Large intestine (tissue), 3 donors: ENCODE data around the gene REV3L. TPM values are rescaled to one million over a fixed set of nuclear protein-coding genes. Genes with fewer than 3 reads are reported as not detected.
A peak's percentile ranks its signal among the peaks of the same experiment; 100 is the strongest.

Experiments
- DNase-seq, 2 donors: peaks; one replicate each; pipeline versions ENCODE4 v3.0.0 to v3.0.0-alpha.2; 2013
- H3K27ac ChIP-seq: one replicate; pipeline ENCODE4 v1.5.1; 2013; ENCODE audit warnings: low read length
- H3K27me3 ChIP-seq: 2 replicates; pipeline ENCODE4 v1.6.1; 2013; ENCODE audit warnings: low read length; ENCODE audit not compliant: control insufficient read depth, insufficient read depth
- H3K36me3 ChIP-seq: 2 replicates; pipeline ENCODE4 v1.6.1; 2013; ENCODE audit warnings: low read length; ENCODE audit not compliant: control insufficient read depth, insufficient read depth
- H3K4me1 ChIP-seq: one replicate; pipeline ENCODE4 v1.6.1; 2013; ENCODE audit warnings: low read length; ENCODE audit not compliant: control insufficient read depth, insufficient read depth
- H3K4me3 ChIP-seq: one replicate; pipeline ENCODE4 v1.5.1; 2013; ENCODE audit warnings: low read length
- H3K9me3 ChIP-seq: one replicate; pipeline ENCODE4 v1.6.1; 2013; ENCODE audit warnings: mild to moderate bottlenecking, low read depth, low read length, moderate library complexity; ENCODE audit not compliant: control insufficient read depth
- WGBS: methylation state at CpG from one replicate; pipeline ENCODE4 v1.1.5; 2013; ENCODE audit warnings: low lambda C conversion rate; ENCODE audit not compliant: insufficient coverage; 5-methylcytosine and 5-hydroxymethylcytosine counted together
- polyA plus RNA-seq: library from polyadenylated mRNA; unstranded; fragments of 120-200 nt; gene quantifications from one replicate; pipeline ENCODE4 v1.2.1, GENCODE V29; 2013

REV3L gene
- polyA plus RNA-seq, 1 donor, result 23.2 TPM

- Histone ChIP-seq H3K27me3 (no peaks in the 10 kb centered on the region), H3K9me3 (no peaks in the 10 kb centered on the region), H3K36me3 (no peaks in the 10 kb centered on the region), H3K4me3 (no peak overlapping the region), H3K4me1 (no peaks in the 10 kb centered on the region), H3K27ac (no peak overlapping the region)
- no peak for DNase-seq
- WGBS, result no CpG with 5 or more reads among the region's 2 CpGs
Observed at GRCh38 chr6:111499269-111499793, 16.3 kb upstream of the REV3L start.

- H3K36me3 ChIP-seq, result no peaks in the 10 kb centered on the region
- no CpG with 5 or more reads among the region's 2 CpGs for WGBS
- H3K9me3 ChIP-seq, result no peaks in the 10 kb centered on the region
- no peaks in the 10 kb centered on the region for H3K4me1 ChIP-seq
- H3K4me3 ChIP-seq, result no peak overlapping the region
- H3K27me3 ChIP-seq, result no peaks in the 10 kb centered on the region
- no peak for DNase-seq
- no peak overlapping the region for H3K27ac ChIP-seq
Observed at GRCh38 chr6:111494951-111495635, 12.1 kb upstream of the REV3L start.

- WGBS, result no CpG with 5 or more reads among the region's 2 CpGs
- no peaks in the 10 kb centered on the region for H3K9me3 ChIP-seq
- H3K4me3 ChIP-seq, result no peak overlapping the region
- H3K27ac ChIP-seq, result no peak overlapping the region
- DNase-seq, result no peak
- no peaks in the 10 kb centered on the region for H3K36me3 ChIP-seq
- H3K27me3 ChIP-seq, result no peaks in the 10 kb centered on the region
- no peaks in the 10 kb centered on the region for H3K4me1 ChIP-seq
Observed at GRCh38 chr6:111492499-111492898, 9.5 kb upstream of the REV3L start.

GRCh38 chr6:111490067-111490466, 7.0 kb upstream of the REV3L start:
- H3K9me3 ChIP-seq, result no peaks in the 10 kb centered on the region
- peaks cover under 1% of the 10 kb centered on the region for H3K4me1 ChIP-seq
- no peaks in the 10 kb centered on the region for H3K36me3 ChIP-seq
- no peak for DNase-seq
- H3K27me3 ChIP-seq, result no peaks in the 10 kb centered on the region
- no peak overlapping the region for H3K4me3 ChIP-seq
- 100% methylated on average over 3 of the region's 3 CpGs for WGBS
- H3K27ac ChIP-seq, result no peak overlapping the region

- Histone ChIP-seq H3K27me3 (no peaks in the 10 kb centered on the region), H3K36me3 (no peaks in the 10 kb centered on the region), H3K4me1 (peaks cover 2% of the 10 kb centered on the region), H3K27ac (no peak overlapping the region), H3K9me3 (no peaks in the 10 kb centered on the region), H3K4me3 (no peak overlapping the region)
- WGBS, result no CpG with 5 or more reads among the region's 1 CpG
- no peak for DNase-seq
Observed at GRCh38 chr6:111487661-111488060, 4.6 kb upstream of the REV3L start.

GRCh38 chr6:111486921-111487320, 3.9 kb upstream of the REV3L start:
- H3K4me3 ChIP-seq, result no peak overlapping the region
- H3K4me1 ChIP-seq, result peaks cover 2% of the 10 kb centered on the region
- H3K27me3 ChIP-seq, result no peaks in the 10 kb centered on the region
- no peaks in the 10 kb centered on the region for H3K9me3 ChIP-seq
- WGBS, result no CpG with 5 or more reads among the region's 1 CpG
- no peaks in the 10 kb centered on the region for H3K36me3 ChIP-seq
- H3K27ac ChIP-seq, result no peak overlapping the region
- DNase-seq, result no peak

- no peaks in the 10 kb centered on the region for H3K9me3 ChIP-seq
- WGBS, result no CpG with 5 or more reads among the region's 2 CpGs
- DNase-seq, result no peak
- H3K36me3 ChIP-seq, result no peaks in the 10 kb centered on the region
- H3K4me1 ChIP-seq, result peaks cover 2% of the 10 kb centered on the region
- H3K27ac ChIP-seq, result no peak overlapping the region
- no peak overlapping the region for H3K4me3 ChIP-seq
- H3K27me3 ChIP-seq, result no peaks in the 10 kb centered on the region
Observed at GRCh38 chr6:111486475-111486874, 3.5 kb upstream of the REV3L start.

- Histone ChIP-seq H3K27ac (no peak overlapping the region), H3K36me3 (no peaks in the 10 kb centered on the region), H3K4me3 (no peak overlapping the region), H3K9me3 (no peaks in the 10 kb centered on the region), H3K4me1 (peaks cover 6% of the 10 kb centered on the region), H3K27me3 (no peaks in the 10 kb centered on the region)
- no CpG with 5 or more reads among the region's 1 CpG for WGBS
- DNase-seq, result no peak
Observed at GRCh38 chr6:111485342-111485741, 2.3 kb upstream of the REV3L start.

- 38% methylated on average over 2 of the region's 8 CpGs for WGBS
- DNase-seq, result no peak
- no peaks in the 10 kb centered on the region for H3K27me3 ChIP-seq
- no peaks in the 10 kb centered on the region for H3K36me3 ChIP-seq
- peak overlapping the region; percentile 68 for H3K4me3 ChIP-seq
- peaks cover 6% of the 10 kb centered on the region for H3K4me1 ChIP-seq
- H3K27ac ChIP-seq, result peak overlapping the region; percentile 91
- no peaks in the 10 kb centered on the region for H3K9me3 ChIP-seq
Observed at GRCh38 chr6:111484633-111484930, 1.6 kb upstream of the REV3L start.

- no peaks in the 10 kb centered on the region for H3K9me3 ChIP-seq
- peak; percentile 90 to 95 for DNase-seq
- H3K36me3 ChIP-seq, result no peaks in the 10 kb centered on the region
- peaks cover 6% of the 10 kb centered on the region for H3K4me1 ChIP-seq
- peak overlapping the region; percentile 91 for H3K27ac ChIP-seq
- no CpG with 5 or more reads among the region's 66 CpGs for WGBS
- no peaks in the 10 kb centered on the region for H3K27me3 ChIP-seq
- peak overlapping the region; percentile 68 for H3K4me3 ChIP-seq
Observed at GRCh38 chr6:111483736-111484632, 966 bp upstream of the REV3L start.
